Thyroid gland (tissue), 4 donors: ENCODE measurements around the gene FBRSL1. TPM values are rescaled to one million over a fixed set of nuclear protein-coding genes. Genes with fewer than 3 reads are reported as not detected.

Experiments
- DNase-seq, 2 donors: peaks; one replicate each; pipeline ENCODE4 v3.0.0-alpha.2; 2019
- H3K27ac ChIP-seq, 3 donors: fragments of 200-600 bp; sonication (generic); 1 replicate in 2 of 3; 2 replicates in 1 of 3; pipeline ENCODE4 v1.5.1; 2016 to 2019; ENCODE audit warnings: mild to moderate bottlenecking in 1 of 3, moderate library complexity in 1 of 3
- H3K27me3 ChIP-seq: fragments of 200-600 bp; sonication (generic); one replicate; pipeline ENCODE4 v1.5.1; 2019
- H3K36me3 ChIP-seq, 2 donors: fragments of 200-600 bp; sonication (generic); one replicate each; pipeline ENCODE4 v1.5.1; 2016 to 2019
- H3K4me1 ChIP-seq, 2 donors: fragments of 200-600 bp; sonication (generic); one replicate each; pipeline ENCODE4 v1.5.1; 2017 to 2019
- H3K4me3 ChIP-seq, 3 donors: fragments of 200-600 bp; sonication (generic); replicated peaks in 1 of 3; 1 replicate in 2 of 3; 2 replicates in 1 of 3; pipeline ENCODE4 v1.5.1; 2016; ENCODE audit warnings: mild to moderate bottlenecking in 1 of 3
- H3K9me3 ChIP-seq: fragments of 200-600 bp; sonication (generic); one replicate; pipeline ENCODE4 v1.5.1; 2017
- CTCF ChIP-seq, 6 experiments: fragments of 200-600 bp in 3 of 6; fragments of 450-650 bp in 3 of 6; sonication (generic) in 3 of 6; IDR thresholded peaks; one replicate each; pipeline ENCODE4 v1.5.1; 2016 to 2019; ENCODE audit warnings: antibody characterized with exemption in 6 of 6, mild to moderate bottlenecking in 2 of 6, inconsistent platforms in 1 of 6, moderate library complexity in 1 of 6
- POLR2A ChIP-seq, 2 donors: fragments of 450-650 bp; IDR thresholded peaks; one replicate each; pipeline ENCODE4 v1.6.1; 2017; ENCODE audit warnings: antibody characterized with exemption in 2 of 2, mild to moderate bottlenecking in 2 of 2, moderate library complexity in 1 of 2
- WGBS, 2 donors: methylation state at CpG; one replicate each; pipeline ENCODE4 v1.1.5; 2017; 5-methylcytosine and 5-hydroxymethylcytosine counted together
- intact Hi-C: fragments of 100-400 bp; cut with DNase I; formaldehyde crosslinking; loops from one replicate; pipeline ENCODE4 v1.15.1; 2023
- total RNA-seq, 4 donors: library from RNA; depleted of rRNA; stranded (reverse); fragments of >200 nt; gene quantifications; one replicate each; pipeline ENCODE4 v1.2.3, GENCODE V29; 2016

Gene FBRSL1
- total RNA-seq, 4 donors from 2014 or later = 9.2 to 19.7 (median 12.0) TPM

DNA sequence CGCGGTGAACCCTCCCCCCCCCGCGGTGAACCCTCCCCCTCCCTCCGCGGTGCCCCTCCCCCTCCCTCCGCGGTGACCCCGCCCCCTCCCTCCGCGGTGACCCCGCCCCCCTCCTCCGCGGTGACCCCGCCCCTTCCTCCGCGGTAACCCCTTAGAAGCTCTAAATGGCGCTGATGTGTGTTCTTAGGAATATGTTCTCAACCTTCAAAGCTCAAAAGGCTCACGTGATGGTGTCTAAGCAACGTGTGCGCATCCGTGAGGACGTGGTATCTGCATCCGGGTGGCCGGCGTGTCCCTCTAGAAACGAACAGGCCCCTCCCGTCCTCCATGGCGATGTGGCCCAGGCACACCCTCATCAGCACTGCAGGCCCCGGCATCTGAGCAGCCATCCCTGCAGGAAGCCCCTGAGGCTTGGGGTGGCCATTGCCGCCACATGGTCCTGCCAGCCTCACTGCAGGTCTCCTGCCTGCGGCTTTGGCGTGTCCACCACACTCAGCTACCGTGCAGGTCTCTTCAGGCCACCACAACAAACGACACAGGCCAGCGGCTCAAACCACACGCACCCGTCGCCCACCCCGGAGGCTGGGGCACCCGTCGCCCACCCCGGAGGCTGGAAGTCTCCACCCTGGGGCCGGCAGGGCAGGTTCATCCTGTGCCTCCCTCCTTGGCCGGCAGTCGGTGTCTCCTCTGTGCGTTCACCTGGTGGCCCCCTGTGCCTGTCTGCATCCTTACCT, 14.5 kb upstream of the FBRSL1 start:
- no peak for TF ChIP-seq CTCF (IDR thresholded peaks at IDR 0.05)
- 87 to 92% methylated on average over 17 to 21 of the region's 47 CpGs for WGBS, 2 donors
- Histone ChIP-seq H3K4me1 (no peaks in the 10 kb centered on the region), H3K4me3 (no peak overlapping the region), H3K9me3 (no peaks in the 10 kb centered on the region), H3K27ac (no peak overlapping the region), H3K27me3 (no peaks in the 10 kb centered on the region), H3K36me3 (no peaks in the 10 kb centered on the region)
- no peak for DNase-seq
- intact Hi-C loops = no loop called here

GRCh38 chr12:132476038-132476414, 13.9 kb upstream of the FBRSL1 start:
- Histone ChIP-seq H3K4me1 (no peaks in the 10 kb centered on the region), H3K27me3 (no peaks in the 10 kb centered on the region), H3K9me3 (no peaks in the 10 kb centered on the region), H3K4me3 (no peak overlapping the region), H3K27ac (no peak overlapping the region), H3K36me3 (no peaks in the 10 kb centered on the region)
- no peak for DNase-seq
- intact Hi-C loops = no loop called here
- TF ChIP-seq CTCF (IDR thresholded peaks at IDR 0.05) (no peak), POLR2A (IDR thresholded peaks at IDR 0.05) (no peak)
- WGBS, 2 donors = 89 to 90% methylated on average over 25 to 26 of the region's 26 CpGs

DNA sequence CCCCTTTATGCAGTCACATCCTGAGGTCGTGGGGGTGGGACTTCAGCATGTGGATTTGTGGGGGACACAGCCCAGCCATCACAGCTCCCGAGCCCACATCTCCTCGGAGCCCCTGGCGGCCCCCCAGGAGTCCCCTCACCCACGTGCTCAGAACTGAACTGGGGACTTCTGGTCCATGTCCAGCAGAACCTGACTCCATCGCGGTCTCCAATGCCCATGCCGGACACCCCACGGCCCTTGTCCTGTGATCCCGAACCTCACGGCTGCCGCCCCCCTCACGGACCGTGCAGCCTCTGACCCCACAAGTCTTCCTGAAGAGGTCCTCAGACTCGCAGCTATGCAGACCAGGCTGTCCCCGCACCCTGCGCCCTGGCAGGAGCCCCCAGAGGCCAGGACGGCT, 13.5 kb upstream of the FBRSL1 start:
- no peaks in the 10 kb centered on the region for H3K4me1 ChIP-seq
- TF ChIP-seq CTCF (IDR thresholded peaks at IDR 0.05) (no peak), POLR2A (IDR thresholded peaks at IDR 0.05) (no peak)
- no peak overlapping the region for H3K4me3 ChIP-seq
- intact Hi-C loops = no loop called here
- no peak overlapping the region for H3K27ac ChIP-seq
- H3K27me3 ChIP-seq = no peaks in the 10 kb centered on the region
- no peaks in the 10 kb centered on the region for H3K36me3 ChIP-seq
- H3K9me3 ChIP-seq = no peaks in the 10 kb centered on the region
- DNase-seq = no peak
- WGBS, 2 donors = 86 to 91% methylated on average over 13 to 16 of the region's 18 CpGs

DNA sequence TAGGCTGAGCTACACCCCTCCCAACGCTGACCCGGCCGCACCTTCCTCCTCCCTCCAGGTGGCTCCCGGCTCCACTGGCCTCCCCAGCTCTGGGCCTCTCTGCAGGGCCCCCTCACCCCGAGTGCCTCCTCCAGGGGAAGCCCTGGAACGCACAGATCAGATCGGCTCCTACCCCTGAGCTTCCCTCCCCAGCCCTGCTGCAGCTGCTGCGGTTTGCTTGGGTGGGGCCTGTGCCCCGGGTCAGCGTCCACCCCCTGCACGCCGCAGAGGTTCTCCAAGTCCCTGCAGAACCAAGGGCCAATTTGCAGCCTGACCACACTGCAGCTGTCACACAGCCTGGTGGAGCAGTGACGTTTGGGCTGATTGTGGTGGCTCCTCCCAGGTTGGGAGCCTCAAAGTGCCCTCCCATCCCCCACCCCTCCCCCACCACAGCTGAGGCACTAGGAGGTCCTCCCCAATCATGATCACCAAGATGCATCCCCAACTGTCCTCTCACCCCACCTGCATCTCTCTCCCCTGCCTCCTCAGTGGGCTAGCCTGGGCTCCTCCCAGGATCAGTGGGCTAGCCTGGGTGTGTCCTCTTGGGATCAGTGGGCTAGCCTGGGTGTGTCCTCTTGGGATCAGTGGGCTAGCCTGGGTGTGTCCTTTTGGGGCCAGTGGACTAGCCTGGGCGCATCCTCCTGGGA, 12.8 kb upstream of the FBRSL1 start:
- H3K36me3 ChIP-seq = no peaks in the 10 kb centered on the region
- intact Hi-C loops = no loop called here
- no peak overlapping the region for H3K4me3 ChIP-seq
- H3K4me1 ChIP-seq = no peaks in the 10 kb centered on the region
- no peak for DNase-seq
- H3K27me3 ChIP-seq = no peaks in the 10 kb centered on the region
- H3K9me3 ChIP-seq = no peaks in the 10 kb centered on the region
- WGBS, 2 donors = 72 to 84% methylated on average over 9 to 12 of the region's 14 CpGs
- no peak for TF ChIP-seq CTCF (IDR thresholded peaks at IDR 0.05)
- H3K27ac ChIP-seq = no peak overlapping the region

DNA sequence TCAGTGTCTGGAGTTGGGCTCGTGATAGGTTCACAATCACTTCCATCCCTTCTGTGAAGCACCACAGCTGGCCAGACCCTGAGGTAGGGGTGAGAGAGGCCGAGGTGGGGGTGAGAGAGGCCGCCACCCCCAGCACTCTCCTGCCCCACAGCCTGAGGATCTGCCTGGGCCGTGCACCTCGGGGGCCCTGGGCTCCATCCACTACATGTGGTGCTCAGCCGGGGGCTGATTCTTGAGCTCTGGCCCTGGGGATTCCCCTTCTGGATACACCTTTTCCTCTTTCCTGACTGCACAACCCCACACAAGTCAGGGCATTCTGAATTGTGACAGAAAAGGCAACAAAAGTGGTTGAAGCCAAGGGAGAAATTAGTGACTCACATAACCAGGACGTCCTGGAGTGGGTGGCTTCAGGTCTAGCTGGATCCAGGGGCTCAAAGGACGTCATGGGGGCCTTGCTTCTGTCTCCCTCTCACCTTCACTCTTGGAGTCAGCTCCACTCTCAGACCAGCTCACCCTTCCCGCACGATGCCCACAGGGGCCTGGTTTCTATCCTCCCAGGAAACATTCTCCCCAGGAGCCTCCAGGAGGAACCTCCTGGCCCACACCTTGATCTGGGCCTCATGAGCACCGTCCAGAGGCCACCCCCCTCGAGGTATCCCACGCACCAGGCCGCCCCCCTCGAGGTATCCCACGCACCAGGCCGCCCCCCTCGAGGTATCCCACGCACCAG, 12.1 kb upstream of the FBRSL1 start:
- no peak overlapping the region for H3K4me3 ChIP-seq
- intact Hi-C loops = no loop called here
- no peak overlapping the region for H3K27ac ChIP-seq
- no peaks in the 10 kb centered on the region for H3K36me3 ChIP-seq
- H3K4me1 ChIP-seq = no peaks in the 10 kb centered on the region
- H3K27me3 ChIP-seq = no peaks in the 10 kb centered on the region
- DNase-seq = no peak
- H3K9me3 ChIP-seq = no peaks in the 10 kb centered on the region
- WGBS, 2 donors = 81 to 86% methylated on average over 19 of the region's 19 CpGs
- no peak for TF ChIP-seq CTCF (IDR thresholded peaks at IDR 0.05)
- TF ChIP-seq POLR2A (IDR thresholded peaks at IDR 0.05) = no peak
